H9 (cell line): ENCODE data around the gene SV2C. TPM values are rescaled to one million over a fixed set of nuclear protein-coding genes. Genes with fewer than 3 reads are reported as not detected.

Source experiments
- DNase-seq: peaks from one replicate; pipeline ENCODE4 v3.0.0-alpha.2; 2017
- H2AFZ ChIP-seq: one replicate; pipeline ENCODE4 v1.6.1; 2013; ENCODE audit warnings: mild to moderate bottlenecking, low read length, control low read depth, moderate library complexity
- H2AK5ac ChIP-seq: 2 replicates; pipeline ENCODE4 v1.6.1; 2013; ENCODE audit warnings: low read length, control low read depth, mixed read lengths; ENCODE audit not compliant: insufficient read length
- H2BK120ac ChIP-seq: one replicate; pipeline ENCODE4 v1.6.1; 2013; ENCODE audit warnings: low read depth, mild to moderate bottlenecking, low read length, control low read depth, inconsistent platforms; ENCODE audit not compliant: poor library complexity, severe bottlenecking
- H2BK12ac ChIP-seq: 2 replicates; pipeline ENCODE4 v1.6.1; 2013; ENCODE audit warnings: low read length, control low read depth, mixed read lengths, low read depth; ENCODE audit not compliant: insufficient read length
- H2BK15ac ChIP-seq: 2 replicates; pipeline ENCODE4 v1.6.1; 2013; ENCODE audit warnings: low read depth, low read length, control low read depth
- H2BK20ac ChIP-seq: one replicate; pipeline ENCODE4 v1.6.1; 2013; ENCODE audit warnings: low read depth, mild to moderate bottlenecking, low read length, control low read depth, inconsistent platforms; ENCODE audit not compliant: poor library complexity, severe bottlenecking
- H2BK5ac ChIP-seq: 2 replicates; pipeline ENCODE4 v1.6.1; 2013; ENCODE audit warnings: low read length, control low read depth, mixed read lengths; ENCODE audit not compliant: insufficient read length
- H3K14ac ChIP-seq: 2 replicates; pipeline ENCODE4 v1.6.1; 2013; ENCODE audit warnings: low read length, control low read depth; ENCODE audit not compliant: insufficient read depth
- H3K18ac ChIP-seq: 2 replicates; pipeline ENCODE4 v1.6.1; 2013; ENCODE audit warnings: low read depth, mild to moderate bottlenecking, mixed read lengths, low read length, control low read depth; ENCODE audit not compliant: insufficient read length
- H3K23ac ChIP-seq: 2 replicates; pipeline ENCODE4 v1.6.1; 2013; ENCODE audit warnings: low read length, control low read depth, mixed read lengths, low read depth; ENCODE audit not compliant: insufficient read length
- H3K23me2 ChIP-seq: 2 replicates; pipeline ENCODE4 v1.6.1; 2013; ENCODE audit warnings: low read depth, mild to moderate bottlenecking, mixed read lengths, low read length, control low read depth; ENCODE audit not compliant: insufficient read length, poor library complexity, severe bottlenecking
- H3K27ac ChIP-seq: 2 replicates; pipeline ENCODE4 v1.5.1; 2013; ENCODE audit warnings: low read length, control low read depth, mixed read lengths, low read depth; ENCODE audit not compliant: insufficient read length
- H3K27me3 ChIP-seq: 2 replicates; pipeline ENCODE4 v1.6.1; 2013; ENCODE audit warnings: low read length, control low read depth, inconsistent platforms; ENCODE audit not compliant: insufficient read depth
- H3K4ac ChIP-seq: 2 replicates; pipeline ENCODE4 v1.6.1; 2013; ENCODE audit warnings: low read depth, mild to moderate bottlenecking, control low read depth, inconsistent platforms, low read length, moderate library complexity
- H3K4me1 ChIP-seq: 2 replicates; pipeline ENCODE4 v1.6.1; 2013; ENCODE audit warnings: low read length, control low read depth, inconsistent platforms; ENCODE audit not compliant: insufficient read depth
- H3K4me2 ChIP-seq: 2 replicates; pipeline ENCODE4 v1.6.1; 2013; ENCODE audit warnings: low read length, control low read depth, mixed read lengths; ENCODE audit not compliant: insufficient read length, insufficient read depth
- H3K56ac ChIP-seq: 2 replicates; pipeline ENCODE4 v1.6.1; 2013; ENCODE audit warnings: low read depth, mild to moderate bottlenecking, mixed read lengths, low read length, control low read depth; ENCODE audit not compliant: insufficient read length
- H3K79me1 ChIP-seq: 2 replicates; pipeline ENCODE4 v1.6.1; 2013; ENCODE audit warnings: low read depth, mild to moderate bottlenecking, moderate library complexity, low read length, control low read depth, inconsistent platforms; ENCODE audit not compliant: insufficient read depth, poor library complexity, severe bottlenecking
- H3K79me2 ChIP-seq: 2 replicates; pipeline ENCODE4 v1.6.1; 2013; ENCODE audit warnings: low read length, control low read depth, inconsistent platforms; ENCODE audit not compliant: insufficient read depth
- H3K9ac ChIP-seq: 2 replicates; pipeline ENCODE4 v1.6.1; 2013; ENCODE audit warnings: low read length, control low read depth, mixed read lengths; ENCODE audit not compliant: insufficient read length; ENCODE audit errors: extremely low read depth
- H3K9me3 ChIP-seq: one replicate; pipeline ENCODE4 v1.6.1; 2013; ENCODE audit warnings: low read depth, low read length, inconsistent platforms; ENCODE audit not compliant: control insufficient read depth
- H3T11ph ChIP-seq: one replicate; pipeline ENCODE4 v1.6.1; 2013; ENCODE audit warnings: mild to moderate bottlenecking, low read length, control low read depth, inconsistent platforms
- H4K20me1 ChIP-seq: one replicate; pipeline ENCODE4 v1.6.1; 2013; ENCODE audit not compliant: control insufficient read depth, insufficient read length, insufficient read depth
- H4K5ac ChIP-seq: 2 replicates; pipeline ENCODE4 v1.6.1; 2013; ENCODE audit warnings: low read depth, mild to moderate bottlenecking, mixed read lengths, low read length, control low read depth; ENCODE audit not compliant: insufficient read length
- H4K8ac ChIP-seq: replicated peaks from 2 replicates; pipeline ENCODE4 v1.6.1; 2013; ENCODE audit warnings: low read length, control low read depth, mixed read lengths, low read depth; ENCODE audit not compliant: insufficient read length
- H4K91ac ChIP-seq: 2 replicates; pipeline ENCODE4 v1.6.1; 2013; ENCODE audit warnings: low read depth, mild to moderate bottlenecking, moderate library complexity, mixed read lengths, low read length, control low read depth; ENCODE audit not compliant: insufficient read length
- H3K27ac Mint-ChIP-seq, 3 experiments: 2 replicates in 2 of 3; 3 replicates in 1 of 3; pipeline ENCODE4 v1.8.0; 2020 to 2021; ENCODE audit warnings: mixed read lengths in 3 of 3, mild to moderate bottlenecking in 1 of 3, moderate library complexity in 1 of 3
- H3K27me3 Mint-ChIP-seq: 2 replicates; pipeline ENCODE4 v1.8.0; 2021; ENCODE audit warnings: low read depth, mild to moderate bottlenecking, moderate library complexity, mixed read lengths
- H3K36me3 Mint-ChIP-seq, 3 experiments: 2 replicates in 2 of 3; 3 replicates in 1 of 3; pipeline ENCODE4 v1.8.0; 2020 to 2021; ENCODE audit warnings: low read depth in 3 of 3, mixed read lengths in 3 of 3; ENCODE audit not compliant: insufficient read depth in 1 of 3
- H3K4me1 Mint-ChIP-seq, 2 experiments: 2 replicates each; pipeline ENCODE4 v1.8.0; 2020; ENCODE audit warnings: mixed read lengths in 2 of 2
- H3K4me3 Mint-ChIP-seq, 2 experiments: 2 replicates in 1 of 2; 3 replicates in 1 of 2; pipeline ENCODE4 v1.8.0; 2020 to 2021; ENCODE audit warnings: mild to moderate bottlenecking in 2 of 2, mixed read lengths in 2 of 2, moderate library complexity in 1 of 2
- H3K9me3 Mint-ChIP-seq, 2 experiments: 2 replicates in 1 of 2; 3 replicates in 1 of 2; pipeline ENCODE4 v1.8.0; 2020; ENCODE audit warnings: mild to moderate bottlenecking in 2 of 2, mixed read lengths in 2 of 2, moderate library complexity in 1 of 2
- CTCF ChIP-seq: fragments of 200-600 bp; sonication (generic); conservative IDR thresholded peaks from 3 replicates; pipeline ENCODE4 v1.8.0; 2021; ENCODE audit warnings: antibody characterized with exemption, mild to moderate bottlenecking
- WGBS: extraction: QIAGEN DNeasy Blood & Tissue Kit; methylation state at CpG from one replicate; pipeline ENCODE4 v1.1.7; 2013; ENCODE audit warnings: missing lambda C conversion rate, low lambda C conversion rate, mixed read lengths; ENCODE audit not compliant: insufficient read length; ENCODE audit errors: extremely low coverage; 5-methylcytosine and 5-hydroxymethylcytosine counted together
- total RNA-seq: library from RNA; stranded (reverse); gene quantifications from 2 replicates; pipeline ENCODE4 v1.2.1, GENCODE V29; 2021

The SV2C gene
- total RNA-seq, 1 experiment from 2014 or later: 0.09 TPM

- peaks cover 23 to 33% of the 10 kb centered on the region in 2 experiments for H3K4me1 Mint-ChIP-seq
- Histone ChIP-seq H2AK5ac (no peak overlapping the region), H3K4me2 (peak overlapping the region; percentile 98), H2BK20ac (no peak overlapping the region), H4K91ac (no peak overlapping the region), H3K79me1 (no peaks in the 10 kb centered on the region), H4K20me1 (no peaks in the 10 kb centered on the region), H2AFZ (no peak overlapping the region), H3K4ac (no peak overlapping the region), H4K8ac (no peak overlapping the region), H3K56ac (no peak overlapping the region), H3K27ac (no peak overlapping the region), H3K9me3 (no peaks in the 10 kb centered on the region), H3K23me2 (peaks cover 23% of the 10 kb centered on the region), H3K27me3 (peaks cover 49% of the 10 kb centered on the region), H3K23ac (no peak overlapping the region), H3K14ac (no peak overlapping the region), H4K5ac (no peak overlapping the region), H3K18ac (no peak overlapping the region), H2BK120ac (no peak overlapping the region), H2BK12ac (no peak overlapping the region), H2BK15ac (no peak overlapping the region), H2BK5ac (no peak overlapping the region), H3K4me1 (no peaks in the 10 kb centered on the region), H3K79me2 (no peaks in the 10 kb centered on the region), H3T11ph (no peak overlapping the region), H3K9ac (no peak overlapping the region)
- H3K27me3 Mint-ChIP-seq: peaks cover 77% of the 10 kb centered on the region
- no peaks in the 10 kb centered on the region for H3K36me3 Mint-ChIP-seq
- no CpG with 5 or more reads among the region's 7 CpGs for WGBS
- no peak for DNase-seq
- no peak for TF ChIP-seq CTCF
- no peak overlapping the region for H3K27ac Mint-ChIP-seq
- peaks cover 0 to 3% of the 10 kb centered on the region in 2 experiments; a peak in 2 of 5 replicates for H3K9me3 Mint-ChIP-seq
- peak overlapping the region; percentile 71 to 84 for H3K4me3 Mint-ChIP-seq
These were observed 2.0 kb downstream of the SV2C start for GRCh38 chr5:76085243-76085579.
